OCI-LY1 (cell line): Measurements from ENCODE around the gene LRRC37B.
"Not testable (repeated sequence)": the region's sequence is repeated elsewhere in the genome, so short reads cannot be mapped to it uniquely, and the experiment has no call there.

Source experiments
- H2AFZ ChIP-seq: fragments of 200-600 bp; sonication (generic), shearing (Covaris generic); 2 replicates; pipeline ENCODE4 v1.6.0; 2014; ENCODE audit warnings: antibody characterized with exemption, mild to moderate bottlenecking, low read length
- H3F3A ChIP-seq: fragments of 200-600 bp; sonication (generic), shearing (Covaris generic); 2 replicates; pipeline ENCODE4 v1.6.0; 2014; ENCODE audit warnings: mild to moderate bottlenecking, antibody characterized with exemption, low read length, moderate library complexity; ENCODE audit not compliant: insufficient read depth
- H3K27ac ChIP-seq: fragments of 200-600 bp; sonication (generic); 2 replicates; pipeline ENCODE4 v1.5.1; 2014; ENCODE audit warnings: low read length, mixed run types, mild to moderate bottlenecking, low read depth; ENCODE audit not compliant: poor library complexity, severe bottlenecking
- H3K27me3 ChIP-seq: fragments of 200-600 bp; sonication (generic); 2 replicates; pipeline ENCODE4 v1.6.0; 2014; ENCODE audit warnings: antibody characterized with exemption, mild to moderate bottlenecking, low read length, moderate library complexity; ENCODE audit not compliant: insufficient read depth
- H3K36me3 ChIP-seq: fragments of 200-600 bp; sonication (generic); 2 replicates; pipeline ENCODE4 v1.6.1; 2014; ENCODE audit warnings: mild to moderate bottlenecking, antibody characterized with exemption, low read length, moderate library complexity, mixed read lengths; ENCODE audit not compliant: insufficient read depth
- H3K4me1 ChIP-seq: fragments of 200-600 bp; sonication (generic); 2 replicates; pipeline ENCODE4 v1.5.1; 2014; ENCODE audit warnings: mild to moderate bottlenecking, low read length, moderate library complexity; ENCODE audit not compliant: insufficient read depth, severe bottlenecking
- H3K4me2 ChIP-seq: fragments of 200-600 bp; sonication (generic), shearing (Covaris generic); 2 replicates; pipeline ENCODE4 v1.6.1; 2014; ENCODE audit warnings: low read length
- H3K4me3 ChIP-seq: fragments of 200-600 bp; sonication (generic); 2 replicates; pipeline ENCODE4 v1.5.1; 2014; ENCODE audit warnings: low read length, low read depth, mild to moderate bottlenecking, mixed read lengths; ENCODE audit not compliant: poor library complexity, severe bottlenecking
- H3K79me2 ChIP-seq: fragments of 200-600 bp; shearing (Covaris generic); 2 replicates; pipeline ENCODE4 v1.6.1; 2016; ENCODE audit warnings: mixed run types, low read length, mixed read lengths; ENCODE audit not compliant: insufficient read depth
- H3K9ac ChIP-seq: fragments of 200-600 bp; sonication (generic), shearing (Covaris generic); 2 replicates; pipeline ENCODE4 v1.6.1; 2014; ENCODE audit warnings: mild to moderate bottlenecking, low read length, mixed read lengths
- H3K9me2 ChIP-seq: fragments of 200-600 bp; sonication (generic), shearing (Covaris generic); 2 replicates; pipeline ENCODE4 v1.6.1; 2014; ENCODE audit warnings: low read depth, mild to moderate bottlenecking, low read length, mixed read lengths
- H3K9me3 ChIP-seq: fragments of 200-600 bp; shearing (Covaris generic); 2 replicates; pipeline ENCODE4 v1.6.1; 2014; ENCODE audit warnings: low read length, mixed read lengths
- H4K20me1 ChIP-seq: fragments of 200-600 bp; sonication (generic), shearing (Covaris generic); 2 replicates; pipeline ENCODE4 v1.6.0; 2016; ENCODE audit warnings: mild to moderate bottlenecking, low read length; ENCODE audit not compliant: insufficient read depth

The LRRC37B gene

GRCh38 chr17:32054985-32055384 is 47.8 kb downstream of the LRRC37B start:
- H3K9me2 ChIP-seq, H3K36me3 ChIP-seq, H2AFZ ChIP-seq, H3K9ac ChIP-seq, H4K20me1 ChIP-seq, H3K27me3 ChIP-seq, H3K9me3 ChIP-seq, H3K4me3 ChIP-seq, H3F3A ChIP-seq, H3K79me2 ChIP-seq, H3K27ac ChIP-seq, H3K4me2 ChIP-seq, H3K4me1 ChIP-seq: not testable (repeated sequence)

GRCh38 chr17:32055425-32055824 is 48.2 kb downstream of the LRRC37B start:
- H3K4me1 ChIP-seq, H3K4me2 ChIP-seq, H3K9me2 ChIP-seq, H3K9me3 ChIP-seq, H3K9ac ChIP-seq, H2AFZ ChIP-seq, H3K79me2 ChIP-seq, H3K27me3 ChIP-seq, H3K27ac ChIP-seq, H3K4me3 ChIP-seq, H3F3A ChIP-seq, H4K20me1 ChIP-seq, H3K36me3 ChIP-seq: not testable (repeated sequence)

- H3K27ac ChIP-seq, H3F3A ChIP-seq, H3K4me1 ChIP-seq, H3K9me2 ChIP-seq, H3K9me3 ChIP-seq, H3K4me3 ChIP-seq, H3K79me2 ChIP-seq, H3K4me2 ChIP-seq, H3K9ac ChIP-seq, H3K27me3 ChIP-seq, H2AFZ ChIP-seq, H4K20me1 ChIP-seq, H3K36me3 ChIP-seq: not testable (repeated sequence)
Observed at GRCh38 chr17:32056500-32056899, 49.3 kb downstream of the LRRC37B start.

GRCh38 chr17:32057460-32058105 is 50.4 kb downstream of the LRRC37B start:
- H3K4me2 ChIP-seq, H3K36me3 ChIP-seq, H4K20me1 ChIP-seq, H3K9me3 ChIP-seq, H3F3A ChIP-seq, H3K27ac ChIP-seq, H3K9ac ChIP-seq, H3K4me3 ChIP-seq, H3K9me2 ChIP-seq, H3K4me1 ChIP-seq, H3K27me3 ChIP-seq, H2AFZ ChIP-seq, H3K79me2 ChIP-seq: not testable (repeated sequence)

- H3K9ac ChIP-seq, H3K27ac ChIP-seq, H3F3A ChIP-seq, H3K9me2 ChIP-seq, H2AFZ ChIP-seq, H3K4me1 ChIP-seq, H4K20me1 ChIP-seq, H3K27me3 ChIP-seq, H3K79me2 ChIP-seq, H3K36me3 ChIP-seq, H3K4me2 ChIP-seq, H3K9me3 ChIP-seq, H3K4me3 ChIP-seq: not testable (repeated sequence)
Observed at GRCh38 chr17:32060695-32061094, 53.5 kb downstream of the LRRC37B start.

GRCh38 chr17:32061840-32062239 is 54.7 kb downstream of the LRRC37B start:
- H3K27ac ChIP-seq, H3F3A ChIP-seq, H2AFZ ChIP-seq, H4K20me1 ChIP-seq, H3K79me2 ChIP-seq, H3K4me1 ChIP-seq, H3K4me2 ChIP-seq, H3K9me3 ChIP-seq, H3K27me3 ChIP-seq, H3K9me2 ChIP-seq, H3K4me3 ChIP-seq, H3K36me3 ChIP-seq, H3K9ac ChIP-seq: not testable (repeated sequence)

- H3K9ac ChIP-seq, H3K9me3 ChIP-seq, H3K4me3 ChIP-seq, H3K27me3 ChIP-seq, H2AFZ ChIP-seq, H3F3A ChIP-seq, H3K4me2 ChIP-seq, H4K20me1 ChIP-seq, H3K4me1 ChIP-seq, H3K27ac ChIP-seq, H3K79me2 ChIP-seq, H3K36me3 ChIP-seq, H3K9me2 ChIP-seq: not testable (repeated sequence)
Observed at GRCh38 chr17:32064091-32064490, 56.9 kb downstream of the LRRC37B start.

- not testable (repeated sequence) for H3K4me2 ChIP-seq, H3K4me3 ChIP-seq, H3K9ac ChIP-seq
Observed at GRCh38 chr17:32066123-32066680, 59.0 kb downstream of the LRRC37B start.

More at GRCh38 chr17:32066123-32066680, 59.0 kb downstream of the LRRC37B start:
- not testable (repeated sequence) for H3K9me2 ChIP-seq, H2AFZ ChIP-seq, H3K9me3 ChIP-seq, H3K36me3 ChIP-seq, H3F3A ChIP-seq, H3K27ac ChIP-seq, H3K27me3 ChIP-seq, H3K79me2 ChIP-seq, H4K20me1 ChIP-seq, H3K4me1 ChIP-seq
